ENCODE data around the gene EHD2.
A peak's percentile ranks its signal among the peaks of the same experiment; 100 is the strongest.
"Not testable (repeated sequence)": the region's sequence is repeated elsewhere in the genome, so short reads cannot be mapped to it uniquely, and the experiment has no call there.

EHD2 gene

DNA sequence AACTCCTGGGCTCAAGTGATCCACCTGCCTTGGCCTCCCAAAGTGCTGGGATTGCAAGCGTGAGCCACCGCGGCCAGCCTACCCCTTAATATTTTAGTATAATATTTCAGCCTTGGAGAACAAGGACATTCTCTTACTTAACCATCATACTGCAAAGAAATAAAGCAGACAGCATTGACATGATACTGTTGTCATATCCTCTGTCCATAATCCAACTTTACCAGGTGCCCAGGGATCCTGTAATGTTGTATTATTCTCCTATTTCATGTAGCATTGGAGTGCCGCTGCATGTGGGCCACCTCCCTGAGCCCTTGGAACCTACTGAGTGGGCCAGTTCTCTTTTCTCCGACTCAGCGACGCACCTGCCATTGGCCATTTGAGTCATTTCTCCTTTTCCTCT, 21.4 kb upstream of the EHD2 start:
- no peak for DNase-seq

DNA sequence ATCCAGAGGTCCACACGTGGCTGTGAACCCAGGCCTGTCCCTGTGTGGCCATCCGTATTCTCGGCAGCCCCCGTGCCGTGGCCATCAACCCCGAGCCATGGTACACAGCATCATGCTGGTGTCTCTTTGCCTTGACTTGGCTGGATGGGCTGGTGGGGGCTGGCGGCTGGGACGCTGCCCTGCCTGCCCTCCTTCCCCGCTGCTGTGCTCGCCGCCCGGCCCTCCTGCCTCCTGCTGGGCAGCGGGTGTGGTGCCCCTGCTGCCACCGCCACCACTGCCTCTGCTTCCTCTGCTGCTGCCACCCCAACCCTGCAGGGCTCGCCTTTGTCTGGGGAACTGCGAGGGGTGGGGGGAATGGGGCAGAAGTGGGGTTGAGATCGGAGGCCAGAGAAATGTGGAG, 19.7 kb upstream of the EHD2 start:
- DNase-seq: no peak

DNA sequence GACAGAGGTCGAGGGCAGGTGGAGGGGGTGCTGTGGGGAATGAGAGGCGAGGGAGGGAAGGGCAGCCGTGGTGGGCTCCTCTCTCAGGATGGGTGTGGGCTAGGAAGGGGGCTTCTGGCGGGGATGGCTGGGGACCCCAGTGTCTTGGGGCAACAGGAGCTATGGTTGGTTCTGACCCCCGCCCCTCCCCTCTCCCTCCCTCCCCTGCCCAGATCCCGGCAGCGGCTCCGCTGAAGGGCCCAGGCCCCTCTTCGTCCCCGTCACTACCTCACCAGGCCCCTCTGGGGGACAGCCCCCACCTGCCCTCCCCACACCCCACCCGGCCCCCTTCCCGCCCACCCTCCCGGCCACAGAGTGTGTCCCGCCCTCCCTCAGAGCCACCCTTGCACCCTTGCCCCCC, 19.3 kb upstream of the EHD2 start:
- DNase-seq: no peak

DNA sequence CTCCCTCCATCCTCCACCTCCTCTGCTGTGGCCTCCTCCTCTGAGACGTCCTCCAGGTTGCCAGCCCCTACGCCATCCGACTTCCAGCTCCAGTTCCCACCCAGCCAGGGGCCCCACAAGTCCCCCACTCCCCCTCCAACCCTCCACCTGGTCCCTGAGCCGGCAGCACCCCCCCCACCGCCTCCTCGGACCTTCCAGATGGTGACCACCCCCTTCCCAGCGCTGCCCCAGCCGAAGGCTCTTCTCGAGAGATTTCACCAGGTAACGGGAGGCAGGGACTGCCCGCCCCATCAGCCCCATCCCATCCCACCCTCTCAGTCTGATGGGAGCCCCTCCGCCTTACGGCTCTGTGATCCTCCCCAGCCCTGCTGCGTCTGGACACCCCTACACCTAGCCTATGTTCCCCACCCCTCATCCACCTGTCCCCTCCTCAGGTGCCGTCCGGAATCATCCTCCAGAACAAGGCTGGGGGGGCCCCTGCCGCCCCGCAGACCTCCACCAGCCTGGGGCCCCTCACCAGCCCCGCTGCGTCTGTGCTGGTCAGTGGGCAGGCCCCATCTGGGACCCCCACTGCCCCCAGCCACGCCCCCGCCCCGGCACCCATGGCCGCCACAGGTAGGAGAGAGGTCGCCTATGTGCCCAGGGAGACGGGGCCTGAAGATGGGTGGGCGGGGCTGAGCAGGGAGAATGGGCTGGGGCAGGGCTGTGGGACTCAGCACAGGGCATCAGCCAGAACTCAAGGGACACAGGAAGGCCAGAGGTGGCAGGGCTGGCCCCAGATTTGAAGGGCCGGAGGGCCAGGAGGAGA, 18.6 kb upstream of the EHD2 start:
- DNase-seq: no peak

DNA sequence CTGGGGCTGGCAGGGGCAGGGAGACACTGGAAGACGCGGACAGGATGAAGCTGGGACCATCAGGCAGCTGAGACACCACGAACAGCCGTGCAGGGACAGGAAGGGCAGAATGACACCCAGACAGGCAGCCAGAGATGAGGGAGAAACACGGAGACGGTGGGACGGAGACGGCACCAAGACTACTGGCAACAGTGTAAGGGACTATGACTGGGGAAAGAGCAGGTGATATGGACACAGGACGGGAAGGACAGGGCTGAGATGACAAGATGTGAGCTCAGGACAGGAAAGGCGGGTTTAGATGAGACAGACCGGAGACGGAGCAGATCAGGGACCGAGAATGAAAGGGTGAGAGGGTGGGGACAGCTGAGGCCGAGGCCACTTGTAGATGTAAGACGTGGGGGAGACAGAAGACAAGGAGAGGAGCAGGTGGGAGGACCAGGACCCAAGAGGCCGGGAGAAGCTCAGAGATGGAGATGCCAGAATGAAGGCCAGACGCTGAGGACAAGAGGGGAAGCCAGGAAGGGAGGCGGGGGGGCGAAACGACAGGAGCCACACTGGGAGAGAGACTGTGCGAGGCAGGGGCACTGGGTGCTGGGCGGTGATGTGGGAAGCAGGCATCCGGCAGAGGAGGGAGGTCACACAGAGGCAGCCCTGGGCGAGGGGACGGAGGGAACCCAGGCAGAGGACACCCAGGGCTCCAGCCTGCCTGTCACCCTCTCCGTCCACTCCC, 17.5 kb upstream of the EHD2 start:
- DNase-seq: no peak

DNA sequence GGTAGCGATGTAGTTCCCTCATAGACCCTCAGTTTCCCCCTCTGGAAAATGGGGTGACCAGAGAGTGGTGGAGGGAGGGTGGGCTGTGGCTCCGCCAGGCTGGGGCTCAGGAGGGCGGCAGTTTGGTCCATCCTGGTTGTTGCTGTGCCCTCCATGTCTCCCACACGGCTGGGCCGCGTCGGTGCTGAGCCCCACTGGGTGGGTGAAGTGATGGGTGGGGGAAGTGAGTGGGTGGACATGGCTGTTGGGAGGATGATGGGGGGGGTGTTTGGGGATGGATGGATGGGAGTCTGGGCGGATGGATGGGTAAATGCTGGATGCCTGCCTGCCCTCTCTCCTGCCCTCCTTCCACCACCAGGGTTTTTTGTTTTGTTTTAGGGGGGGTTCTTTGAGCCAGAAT, 16.6 kb upstream of the EHD2 start:
- DNase-seq: no peak

DNA sequence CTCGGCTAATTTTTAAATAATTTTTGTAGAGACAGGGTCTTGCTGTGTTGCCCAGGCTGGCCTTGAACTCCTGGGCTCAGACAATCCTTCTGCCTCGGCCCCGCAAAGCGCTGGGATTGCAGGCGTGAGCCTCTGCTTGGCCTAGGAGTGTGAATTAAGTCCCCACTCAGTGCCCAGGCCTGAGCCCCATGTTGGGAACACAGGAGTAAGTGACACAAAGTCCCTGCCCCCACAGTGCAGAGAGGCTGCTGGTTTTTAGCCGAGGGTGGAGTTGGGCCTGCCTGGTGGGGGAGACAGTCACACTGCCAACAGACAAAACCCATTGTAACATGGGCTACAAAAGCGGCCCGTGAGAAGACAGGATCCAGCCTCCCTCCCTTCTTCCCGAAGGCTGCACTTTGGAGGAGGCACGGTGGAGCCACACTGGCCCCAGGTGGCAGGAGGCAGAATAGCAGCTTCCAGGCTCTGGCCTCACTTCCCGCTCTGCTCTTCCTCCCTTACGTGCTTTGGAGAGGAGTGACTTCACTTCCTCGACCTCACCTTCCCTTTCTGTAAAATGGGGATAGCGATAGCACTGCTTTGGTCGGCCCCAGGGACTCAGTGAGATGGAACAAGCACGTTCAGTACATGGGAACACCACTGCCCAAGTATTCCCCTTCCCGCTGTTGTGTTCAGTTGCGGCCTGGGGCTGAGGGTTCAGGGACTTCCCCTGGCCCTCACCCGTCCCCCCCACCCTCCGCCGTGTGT, 15.2 kb upstream of the EHD2 start:
- peak; percentile 69 for DNase-seq

DNA sequence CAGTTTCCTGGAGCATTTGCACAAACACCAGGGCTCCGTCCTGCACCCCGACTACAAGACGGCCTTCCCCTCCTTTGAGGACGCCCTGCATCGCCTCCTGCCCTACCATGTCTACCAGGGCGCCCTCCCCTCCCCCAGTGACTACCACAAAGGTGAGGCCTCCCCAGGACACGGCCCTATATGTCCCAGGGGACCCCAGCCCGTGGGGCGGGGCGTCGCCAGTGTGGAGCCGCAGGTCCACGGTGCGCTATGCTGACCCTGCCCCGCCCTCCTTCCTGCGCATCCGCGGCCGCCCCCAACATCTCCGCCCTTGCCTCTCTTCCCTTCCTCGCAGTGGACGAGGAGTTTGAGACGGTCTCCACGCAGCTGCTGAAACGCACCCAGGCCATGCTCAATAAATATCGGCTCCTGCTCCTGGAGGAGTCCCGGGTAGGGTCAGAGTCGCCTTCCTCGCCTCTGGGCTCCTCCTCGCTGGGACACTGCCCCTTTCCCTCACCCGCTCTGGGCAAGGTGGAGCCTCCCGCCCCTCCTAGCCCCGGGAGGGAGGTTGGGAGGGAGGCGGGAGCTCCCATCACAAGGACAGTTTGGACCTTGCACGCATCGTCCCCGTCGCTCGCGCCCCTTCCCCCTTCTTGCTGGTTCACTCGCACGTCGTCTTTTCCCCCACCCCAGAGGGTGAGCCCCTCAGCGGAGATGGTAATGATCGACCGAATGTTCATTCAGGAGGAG, 14.4 kb upstream of the EHD2 start:
- DNase-seq: no peak

DNA sequence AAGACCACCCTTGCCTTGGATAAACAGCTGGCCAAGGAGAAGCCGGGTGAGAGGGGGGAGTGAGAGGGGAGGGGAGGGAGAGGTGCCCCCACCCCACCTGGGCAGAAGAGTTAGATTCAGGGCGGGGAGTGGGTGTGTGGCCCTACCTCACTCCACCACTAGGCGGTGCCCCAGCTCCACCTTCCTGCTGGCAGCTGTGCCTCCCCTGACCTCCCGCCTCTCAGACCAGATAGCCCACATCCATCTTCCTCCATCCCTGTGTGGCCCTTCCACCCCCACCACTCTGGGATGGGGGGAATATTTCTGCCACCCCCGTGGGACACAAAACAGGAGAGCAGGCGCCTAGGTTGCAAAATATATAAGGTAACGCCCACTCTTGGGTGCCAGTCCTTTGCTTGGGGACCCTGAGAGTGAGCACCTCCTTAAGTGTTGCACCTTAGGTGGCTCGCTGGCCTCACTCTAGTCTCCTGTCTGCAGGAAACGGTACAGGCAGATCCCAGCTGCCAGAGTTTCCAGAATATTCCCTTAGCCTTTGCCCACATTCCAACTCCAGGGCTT, 13.8 kb upstream of the EHD2 start:
- no peak for DNase-seq

DNA sequence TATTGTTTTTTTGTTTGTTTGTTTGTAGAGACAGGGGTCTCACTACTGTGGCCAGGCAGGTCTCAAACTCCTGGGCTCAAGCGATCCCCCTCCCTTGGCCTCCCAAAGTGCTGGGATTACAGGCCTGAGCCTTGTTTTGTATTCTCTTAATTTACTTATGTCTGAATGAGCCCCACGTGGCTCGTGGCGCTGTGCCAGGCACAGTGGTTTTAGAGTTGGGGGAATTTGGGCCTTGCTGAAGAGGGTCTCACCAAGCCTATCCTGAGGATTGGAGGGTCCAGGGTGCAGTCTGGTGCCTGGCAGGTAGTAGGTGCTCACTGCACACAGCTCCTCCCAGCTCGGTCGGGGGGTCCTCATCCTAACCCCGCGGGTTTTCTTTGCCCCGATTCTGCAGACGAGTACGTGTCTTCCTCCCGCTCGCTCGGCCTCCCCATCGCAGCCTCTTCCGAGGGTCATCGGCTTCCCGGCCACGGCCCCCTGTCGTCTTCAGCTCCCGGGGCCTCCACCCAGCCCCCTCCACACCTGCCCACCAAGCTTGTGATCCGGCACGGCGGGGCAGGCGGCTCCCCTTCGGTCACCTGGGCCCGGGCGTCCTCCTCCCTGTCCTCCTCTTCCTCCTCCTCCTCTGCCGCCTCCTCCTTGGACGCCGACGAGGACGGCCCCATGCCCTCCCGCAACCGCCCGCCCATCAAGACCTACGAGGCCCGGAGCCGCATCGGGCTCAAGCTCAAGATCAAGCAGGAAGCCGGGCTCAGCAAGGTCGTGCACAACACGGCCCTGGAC, 12.1 kb upstream of the EHD2 start:
- DNase-seq: no peak

DNA sequence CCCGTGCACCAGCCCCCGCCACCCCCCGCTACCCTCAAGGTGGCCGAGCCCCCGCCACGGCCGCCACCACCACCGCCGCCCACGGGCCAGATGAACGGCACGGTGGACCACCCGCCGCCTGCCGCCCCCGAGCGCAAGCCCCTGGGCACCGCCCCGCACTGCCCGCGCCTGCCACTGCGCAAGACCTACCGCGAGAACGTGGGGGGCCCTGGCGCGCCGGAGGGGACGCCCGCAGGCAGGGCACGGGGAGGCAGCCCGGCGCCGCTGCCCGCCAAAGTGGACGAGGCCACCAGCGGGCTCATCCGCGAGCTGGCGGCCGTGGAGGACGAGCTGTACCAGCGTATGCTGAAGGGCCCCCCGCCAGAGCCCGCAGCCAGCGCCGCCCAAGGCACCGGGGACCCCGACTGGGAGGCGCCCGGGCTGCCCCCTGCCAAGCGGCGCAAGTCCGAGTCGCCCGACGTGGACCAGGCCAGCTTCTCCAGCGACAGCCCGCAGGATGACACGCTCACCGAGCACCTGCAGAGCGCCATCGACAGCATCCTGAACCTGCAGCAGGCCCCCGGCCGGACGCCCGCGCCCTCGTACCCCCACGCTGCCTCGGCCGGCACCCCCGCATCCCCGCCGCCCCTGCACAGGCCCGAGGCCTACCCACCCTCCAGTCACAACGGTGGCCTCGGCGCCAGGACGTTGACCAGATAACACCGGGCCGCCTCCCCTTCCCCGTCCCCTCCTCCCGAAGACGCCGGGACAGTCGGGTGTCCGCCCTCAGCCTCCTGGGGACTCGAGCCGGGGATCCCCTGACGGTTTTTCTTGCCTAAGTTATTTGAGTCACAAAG, 11.3 kb upstream of the EHD2 start:
- DNase-seq: no peak

DNA sequence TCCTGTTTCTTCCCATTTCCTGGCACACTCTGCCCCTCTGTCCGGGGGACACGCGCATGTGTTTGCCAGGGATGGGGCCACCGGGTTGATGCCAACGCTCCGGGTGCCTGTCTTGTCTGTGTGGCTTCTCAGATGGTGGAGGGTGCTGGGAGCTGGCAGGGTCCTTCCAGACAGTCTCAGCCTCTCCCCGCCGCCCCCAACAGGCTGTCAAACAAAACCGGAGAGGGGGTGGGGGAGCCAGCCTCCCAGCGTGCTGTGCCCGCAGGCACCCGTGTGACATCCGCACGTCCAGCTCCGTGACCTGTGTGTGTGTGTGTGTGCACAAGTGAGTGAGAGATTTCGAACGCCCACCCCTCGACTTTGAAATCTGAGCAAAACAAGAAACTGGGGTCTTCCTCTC, 10.6 kb upstream of the EHD2 start:
- no peak for DNase-seq

DNA sequence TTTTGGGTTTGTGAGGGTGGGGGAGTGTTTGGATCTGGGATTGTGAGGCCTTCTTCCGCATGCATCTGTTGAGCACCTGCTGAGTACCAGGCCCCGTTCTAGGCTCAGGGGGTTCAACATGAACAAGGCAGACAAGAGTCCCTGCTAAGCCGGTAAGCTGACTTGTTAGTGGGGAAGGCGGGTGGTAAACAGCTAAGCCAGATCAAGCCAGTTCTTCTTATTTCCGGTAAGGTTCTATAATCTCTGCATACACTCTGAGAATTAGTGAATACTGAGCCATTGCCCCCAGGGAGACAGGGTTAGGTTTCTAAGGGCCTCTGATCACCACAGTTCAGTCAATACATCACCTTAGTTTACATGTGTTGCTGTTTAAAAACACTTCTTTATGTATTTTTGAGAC, 9.9 kb upstream of the EHD2 start:
- DNase-seq: no peak

DNA sequence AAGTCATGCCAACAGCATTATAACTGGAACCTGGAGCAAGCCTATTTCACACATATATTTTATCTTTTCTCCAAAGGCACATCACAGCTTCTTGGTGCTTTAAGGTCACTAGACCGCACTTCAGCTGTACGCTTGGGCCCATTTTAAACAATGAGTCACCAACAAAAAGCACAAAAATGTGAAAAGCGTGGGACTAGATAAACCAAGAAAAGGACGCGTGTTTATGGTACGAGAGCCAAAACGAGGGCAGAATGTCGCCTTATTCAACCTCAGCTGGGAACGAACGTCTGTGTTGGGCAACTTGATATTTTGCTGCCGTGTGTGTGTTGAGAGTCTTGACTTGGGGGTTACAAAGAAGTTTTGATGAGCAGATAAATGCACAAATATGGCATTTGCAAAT, 9.2 kb upstream of the EHD2 start:
- DNase-seq: no peak

DNA sequence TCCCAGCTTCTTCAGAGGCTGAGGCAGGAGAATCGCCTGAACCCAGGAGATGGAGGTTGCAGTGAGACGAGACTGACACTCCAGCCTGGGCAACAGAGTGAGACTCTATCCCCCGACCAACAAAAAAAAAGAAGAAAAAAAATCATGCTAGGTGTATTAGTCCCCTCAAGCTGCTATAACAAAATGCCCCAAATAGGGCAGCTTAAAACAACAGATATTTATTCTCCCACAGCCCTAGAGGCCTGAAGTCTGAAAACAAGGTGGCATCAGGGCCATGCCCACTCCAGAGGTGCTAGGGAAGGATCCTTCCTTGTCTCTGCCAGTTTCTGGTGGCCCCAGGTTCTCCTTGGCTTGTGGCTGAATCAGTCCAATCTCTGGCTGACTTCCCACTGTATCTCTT, 8.6 kb upstream of the EHD2 start:
- no peak for DNase-seq

DNA sequence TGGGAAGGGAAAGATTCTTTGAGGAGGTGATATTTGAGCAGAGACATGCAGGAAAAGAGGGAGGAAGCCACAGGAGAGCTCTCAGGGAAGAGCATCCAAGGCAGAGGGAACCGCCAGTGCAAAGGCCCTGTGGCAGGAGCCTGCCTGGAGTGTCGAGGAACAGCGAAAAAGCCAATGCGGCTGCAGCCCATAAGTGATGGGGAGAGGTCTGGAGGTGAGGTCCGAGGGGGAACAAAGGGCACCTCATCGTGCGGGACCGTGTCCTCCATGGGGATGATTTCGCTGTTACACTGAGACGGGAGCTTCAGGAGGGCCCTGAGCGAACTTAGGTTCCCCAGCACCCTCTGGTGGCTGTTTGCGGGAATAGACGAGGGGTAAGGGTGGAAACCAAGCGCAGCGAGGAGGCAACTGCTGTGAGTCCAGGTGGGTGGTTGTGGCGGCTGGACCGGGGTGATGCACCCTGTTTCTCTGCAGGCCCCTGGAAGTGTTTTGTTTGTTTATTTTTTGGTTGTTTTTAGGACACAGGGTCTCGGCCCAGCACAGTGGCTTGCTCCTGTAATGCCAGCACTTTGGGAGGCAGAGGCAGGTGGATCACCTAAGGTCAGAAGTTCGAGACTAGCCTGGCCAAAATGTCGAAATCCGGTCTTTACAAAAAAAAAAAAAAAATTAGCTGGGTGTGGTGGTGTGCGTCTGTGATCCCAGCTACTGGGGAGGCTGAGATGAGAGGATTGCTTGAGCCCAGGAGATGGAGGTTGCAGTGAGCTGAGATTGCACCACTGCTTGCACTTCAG, 5.9 kb upstream of the EHD2 start:
- DNase-seq: peak; percentile 11

DNA sequence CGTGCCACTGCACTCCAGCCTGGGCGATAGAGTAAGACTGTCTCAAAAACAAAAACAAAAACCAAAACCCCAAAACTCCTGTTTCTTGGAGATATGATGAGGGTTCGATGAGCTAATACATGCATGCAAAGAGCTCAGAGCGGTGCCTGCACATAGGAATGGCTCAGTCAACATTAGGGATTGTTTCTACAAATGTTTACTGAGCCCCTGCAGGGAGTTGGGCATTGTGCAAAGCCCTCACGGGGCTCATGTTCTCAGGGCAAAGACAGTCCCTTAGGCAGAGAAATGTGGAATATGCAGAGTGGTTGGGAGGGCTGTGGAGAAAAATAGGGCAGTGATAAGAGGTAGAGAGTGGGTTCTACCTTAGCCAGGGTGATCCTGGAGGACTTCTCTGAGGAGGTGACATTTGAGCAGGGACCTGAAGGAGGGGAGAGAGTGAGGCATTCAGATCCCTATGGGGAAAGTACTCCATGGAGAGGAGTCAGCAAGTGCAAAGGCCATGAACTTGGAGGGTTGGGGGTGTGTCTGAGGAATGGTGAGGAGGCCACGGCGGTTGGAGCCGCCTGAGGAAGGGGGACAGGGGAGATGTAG, 1.5 kb upstream of the EHD2 start:
- DNase-seq: no peak

DNA sequence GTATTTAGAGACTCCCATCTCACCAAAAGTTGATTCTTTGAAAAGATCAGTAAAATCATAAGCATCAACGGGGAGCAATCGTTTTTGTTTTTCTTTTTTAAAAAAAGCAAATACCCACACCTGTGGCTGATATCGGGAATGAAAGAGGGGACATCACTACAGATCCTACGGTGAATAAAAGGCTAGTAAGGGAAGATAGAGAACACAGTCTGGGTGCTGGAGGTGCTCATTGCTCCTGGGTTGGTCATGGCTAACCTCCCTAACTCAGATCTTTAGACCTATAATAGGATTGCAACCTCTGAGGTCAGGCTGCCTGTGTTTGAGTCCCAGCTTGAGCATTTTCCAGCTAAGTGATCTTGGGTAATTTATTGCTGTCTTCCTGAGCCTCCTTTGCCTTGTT, 1.1 kb downstream of the EHD2 start:
- DNase-seq: no peak

DNA sequence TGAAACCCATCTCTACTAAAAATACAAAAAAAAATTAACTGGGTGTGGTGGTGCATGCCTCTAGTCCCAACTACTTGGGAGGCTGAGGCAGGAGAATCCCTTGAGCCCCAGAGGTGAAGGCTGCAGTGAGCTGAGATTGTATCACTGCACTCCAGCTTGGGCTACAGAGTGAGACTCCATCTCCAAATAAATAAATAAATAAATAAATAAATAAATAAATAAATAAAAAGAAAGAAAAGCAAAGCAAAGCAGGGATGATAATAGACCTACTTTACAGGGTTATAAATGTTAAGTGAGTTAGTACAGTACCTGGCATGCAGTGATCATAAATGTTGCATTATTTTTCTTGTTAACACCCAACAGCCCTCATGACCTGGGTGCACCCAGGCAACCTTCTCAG, 1.6 kb downstream of the EHD2 start:
- DNase-seq: not testable (repeated sequence)
